ENCODE data around the gene NRIP2. TPM values are rescaled to one million over a fixed set of nuclear protein-coding genes. Genes with fewer than 3 reads are reported as not detected.
A peak's percentile ranks its signal among the peaks of the same experiment; 100 is the strongest.

The NRIP2 gene
- not detected for total RNA-seq
- 1 to 10 TPM in 1 of 2 donors, under 1 TPM in 1; 0.29 to 2.0 TPM for polyA plus RNA-seq

DNA sequence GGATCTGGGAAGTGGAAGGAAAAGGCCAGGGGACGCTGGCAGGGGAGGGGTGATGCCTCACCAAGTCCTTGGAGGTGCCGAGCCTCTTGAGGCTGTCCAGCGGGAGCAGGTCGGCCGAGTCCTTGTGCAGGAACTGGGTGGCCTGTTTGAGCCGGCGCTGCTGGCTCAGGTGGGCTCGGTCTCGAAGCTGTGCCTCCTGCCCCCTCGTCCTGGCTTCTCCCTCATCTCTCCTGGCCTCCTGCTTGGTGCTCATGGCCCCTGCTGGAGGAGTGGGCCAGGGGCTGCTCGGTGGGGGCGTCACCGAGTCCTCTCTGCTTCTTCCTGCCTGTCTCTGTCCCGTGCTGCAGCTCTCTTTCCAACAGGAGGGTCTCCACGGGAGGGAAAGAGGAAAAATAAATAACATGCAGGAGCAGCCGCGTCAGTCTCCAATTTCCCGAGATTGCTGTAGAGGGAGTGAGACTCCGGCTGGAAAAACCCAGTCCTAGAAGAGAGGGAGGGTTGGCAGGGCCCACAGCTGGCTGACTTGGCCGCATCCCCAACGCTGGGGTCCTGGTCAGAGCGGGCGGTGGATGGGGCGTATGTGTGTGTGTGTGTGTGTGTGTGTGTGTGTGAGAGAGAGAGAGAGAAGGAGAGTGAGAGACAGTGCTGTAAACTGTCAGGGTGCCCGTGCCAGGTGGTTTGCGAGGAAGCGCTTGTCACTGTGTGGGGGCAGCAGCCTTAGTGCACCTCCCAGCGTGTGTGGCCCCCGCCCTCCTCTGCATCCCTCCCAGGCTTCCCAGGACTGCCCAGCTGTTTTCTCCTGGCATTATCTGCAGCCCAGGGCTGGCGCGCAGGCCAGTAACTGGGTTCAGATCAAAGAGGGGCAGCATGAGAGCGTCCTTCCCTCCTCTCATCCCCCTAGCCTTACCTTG is at the start of gene NRIP2:
NRIP2 (minus strand) TSS at position 455 of the 911 bp plus-strand sequence; CDS start at position 403, 52 bp downstream.
- peaks cover 0 to 2% (median 0%) of the 10 kb centered on the region in 8 donors for H3K9me3 Mint-ChIP-seq
- CTCF ChIA-PET (ENCODE audit: partially characterized antibody) = interaction anchor here (1.2 kb wide), 1 partner anchor 10 kb away, joined by 4 read pairs; no protein-coding TSS in a partner anchor
- H3K4me3 Mint-ChIP-seq = no peak within 1 kb of the TSS
- peaks cover 33 to 40% of the 10 kb centered on the region in 2 donors for H3K36me3 Mint-ChIP-seq
- DNase-seq = no peak
- peaks cover 0 to 9% (median 3%) of the 10 kb centered on the region in 4 donors for H3K4me1 Mint-ChIP-seq
- POLR2A ChIA-PET (ENCODE audit: partially characterized antibody) = no interaction called here
- H3K27me3 Mint-ChIP-seq = no peaks in the 10 kb centered on the region
- no peak within 1 kb of the TSS for H3K4me3 ChIP-seq (ENCODE audit: low read length in 2 of 2)
- H3K9me3 ChIP-seq (ENCODE audit: control insufficient read depth in 1 of 2, low read length in 2 of 2) = no peaks in the 10 kb centered on the region
- H3K36me3 ChIP-seq (ENCODE audit: insufficient read depth, low read length) = peaks cover 19% of the 10 kb centered on the region
- H3K27ac ChIP-seq (ENCODE audit: low read depth, low read length) = no peak within 1 kb of the TSS
- H3K27ac Mint-ChIP-seq = peak within 1 kb of the TSS in 1 of 7 donors; percentile 68
- H3K27me3 ChIP-seq (ENCODE audit: insufficient read depth, low read length) = no peaks in the 10 kb centered on the region
- H3K4me1 ChIP-seq (ENCODE audit: insufficient read depth, low read length) = no peaks in the 10 kb centered on the region
- intact Hi-C loops (cut with micrococcal nuclease) = no loop called here

- Mint-ChIP-seq H3K4me1 (peaks cover 28 to 48% (median 37%) of the 10 kb centered on the region in 4 donors), H3K9me3 (no peaks in the 10 kb centered on the region), H3K4me3 (peak overlapping the region in 6 of 8 donors; percentile 34 to 99 (median 60)), H3K36me3 (peaks cover under 1 to 21% of the 10 kb centered on the region in 2 donors), H3K27me3 (no peaks in the 10 kb centered on the region), H3K27ac (peak overlapping the region in 4 of 7 donors; percentile 12 to 98 (median 61))
- no peak for DNase-seq
- no peak overlapping the region for H3K4me3 ChIP-seq (ENCODE audit: low read length in 2 of 2)
- H3K9me3 ChIP-seq (ENCODE audit: control insufficient read depth in 1 of 2, low read length in 2 of 2) = no peaks in the 10 kb centered on the region
- no peaks in the 10 kb centered on the region for H3K27me3 ChIP-seq (ENCODE audit: insufficient read depth, low read length)
- H3K4me1 ChIP-seq (ENCODE audit: insufficient read depth, low read length) = peaks cover 38% of the 10 kb centered on the region
- CTCF ChIA-PET (ENCODE audit: partially characterized antibody) = interaction anchor here (0.8 kb wide), 1 partner anchor 95 kb away, joined by 3 read pairs; no protein-coding TSS in a partner anchor
- no peak overlapping the region for H3K27ac ChIP-seq (ENCODE audit: low read depth, low read length)
- POLR2A ChIA-PET (ENCODE audit: partially characterized antibody) = interaction anchor here (1.1 to 1.6 kb wide), 2 partner anchors 11 to 67 kb away, joined by 3 read pairs; partner anchors contain the start of genes ITFG2 and TULP3
- no peaks in the 10 kb centered on the region for H3K36me3 ChIP-seq (ENCODE audit: insufficient read depth, low read length)
- intact Hi-C loops (cut with micrococcal nuclease) = loop anchor here (5.0 kb wide), 1 partner anchor 188 kb away; no protein-coding TSS in a partner anchor
These were observed 45.0 kb upstream of the NRIP2 start for GRCh38 chr12:2879853-2880252.

DNA sequence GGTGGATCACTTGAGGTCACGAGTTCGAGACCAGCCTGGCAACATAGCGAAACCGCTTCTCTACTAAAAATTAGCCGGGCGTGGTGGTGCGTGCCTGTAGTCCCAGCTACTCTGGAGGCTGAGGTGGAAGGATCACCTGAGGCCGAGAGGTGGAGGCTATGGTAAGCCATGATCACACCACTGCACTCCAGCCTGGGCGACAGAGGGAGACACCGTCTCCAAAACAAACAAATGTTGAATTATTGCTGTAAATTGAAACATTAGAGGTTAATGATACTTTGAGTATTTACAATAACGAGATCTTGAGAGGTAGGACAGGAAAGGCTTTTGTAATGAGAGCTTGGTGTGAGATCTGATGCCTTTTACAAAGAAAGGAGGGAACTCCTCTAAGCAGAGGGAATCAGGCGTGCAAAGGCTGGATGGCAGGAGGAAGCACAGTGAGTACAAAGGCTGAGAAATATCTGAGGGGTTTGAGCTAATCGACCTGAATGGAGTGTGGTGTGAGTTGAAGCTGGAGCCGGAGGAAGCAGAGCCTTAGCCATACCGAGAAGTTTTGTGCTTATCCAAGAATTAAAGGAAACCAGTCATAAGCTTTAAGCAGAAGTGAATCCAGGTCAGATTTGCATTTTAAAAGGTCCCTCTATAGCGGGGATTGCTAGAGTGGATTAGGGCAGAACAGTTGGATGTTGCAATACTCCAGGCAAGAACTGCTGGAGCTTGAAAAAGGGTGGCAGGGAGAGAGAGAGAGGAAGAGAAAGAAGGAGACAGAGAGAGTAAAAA is 43.3 kb upstream of the NRIP2 start:
- no peaks in the 10 kb centered on the region for H3K27me3 ChIP-seq (ENCODE audit: insufficient read depth, low read length)
- peak overlapping the region; percentile 98 to 100 (median 99) for H3K27ac Mint-ChIP-seq
- peaks cover 25 to 44% (median 34%) of the 10 kb centered on the region in 4 donors for H3K4me1 Mint-ChIP-seq
- intact Hi-C loops (cut with micrococcal nuclease) = loop anchor here (1.0 to 5.0 kb wide), 5 partner anchors 12 to 1187 kb away; partner anchors contain the start of genes ADIPOR2, FKBP4, ITFG2 and TULP3
- H3K4me3 Mint-ChIP-seq = peak overlapping the region; percentile 97 to 100 (median 99)
- no peak for DNase-seq
- H3K27ac ChIP-seq (ENCODE audit: low read depth, low read length) = peak overlapping the region; percentile 96
- peak overlapping the region; percentile 92 to 98 for H3K4me3 ChIP-seq (ENCODE audit: low read length in 2 of 2)
- H3K36me3 ChIP-seq (ENCODE audit: insufficient read depth, low read length) = no peaks in the 10 kb centered on the region
- H3K4me1 ChIP-seq (ENCODE audit: insufficient read depth, low read length) = peaks cover 38% of the 10 kb centered on the region
- peaks cover 0 to 17% of the 10 kb centered on the region in 2 donors for H3K36me3 Mint-ChIP-seq
- H3K9me3 Mint-ChIP-seq = no peaks in the 10 kb centered on the region
- ChIA-PET POLR2A (ENCODE audit: partially characterized antibody) (interaction anchor here (1.2 to 3.5 kb wide), 8 partner anchors 7 to 187 kb away, joined by 3 to 52 read pairs (median 11); partner anchors contain the start of genes ITFG2 and TULP3), CTCF (ENCODE audit: partially characterized antibody) (interaction anchor here (1.0 to 1.6 kb wide), 3 partner anchors 9 to 195 kb away, joined by 3 to 9 read pairs (median 3); partner anchors contain the start of gene TULP3)
- H3K27me3 Mint-ChIP-seq = no peaks in the 10 kb centered on the region
- H3K9me3 ChIP-seq (ENCODE audit: control insufficient read depth in 1 of 2, low read length in 2 of 2) = no peaks in the 10 kb centered on the region

GRCh38 chr12:2877047-2877952 is 42.5 kb upstream of the NRIP2 start, which contains the start of the genes FOXM1 and RHNO1:
FOXM1 (minus strand) TSS chr12:2877174; CDS start chr12:2874478, 2,696 bp downstream.
RHNO1 (plus strand) TSS chr12:2877223; CDS start chr12:2885367, 8,144 bp downstream.
- H3K36me3 Mint-ChIP-seq = peaks cover 0 to 17% of the 10 kb centered on the region in 2 donors
- intact Hi-C loops (cut with micrococcal nuclease) = loop anchor here (1.0 to 5.0 kb wide), 5 partner anchors 13 to 1186 kb away; partner anchors contain the start of genes ADIPOR2, FKBP4, ITFG2 and TULP3
- H3K4me3 Mint-ChIP-seq = peak within 1 kb of the TSS; percentile 97 to 100 (median 99)
- H3K27me3 Mint-ChIP-seq = no peaks in the 10 kb centered on the region
- no peaks in the 10 kb centered on the region for H3K36me3 ChIP-seq (ENCODE audit: insufficient read depth, low read length)
- peaks cover 25 to 44% (median 33%) of the 10 kb centered on the region in 4 donors for H3K4me1 Mint-ChIP-seq
- H3K27me3 ChIP-seq (ENCODE audit: insufficient read depth, low read length) = no peaks in the 10 kb centered on the region
- H3K9me3 ChIP-seq (ENCODE audit: control insufficient read depth in 1 of 2, low read length in 2 of 2) = no peaks in the 10 kb centered on the region
- peak within 1 kb of the TSS; percentile 96 for H3K27ac ChIP-seq (ENCODE audit: low read depth, low read length)
- peak within 1 kb of the TSS; percentile 98 to 100 (median 99) for H3K27ac Mint-ChIP-seq
- POLR2A ChIA-PET (ENCODE audit: partially characterized antibody) = interaction anchor here (0.6 to 3.5 kb wide), 13 partner anchors 8 to 186 kb away, joined by 3 to 52 read pairs (median 4); partner anchors contain the start of genes FKBP4, ITFG2 and TULP3
- DNase-seq = peak; percentile 88 to 92 (median 89)
- peaks cover 38% of the 10 kb centered on the region for H3K4me1 ChIP-seq (ENCODE audit: insufficient read depth, low read length)
- peak within 1 kb of the TSS; percentile 92 to 98 for H3K4me3 ChIP-seq (ENCODE audit: low read length in 2 of 2)
- H3K9me3 Mint-ChIP-seq = no peaks in the 10 kb centered on the region
- CTCF ChIA-PET (ENCODE audit: partially characterized antibody) = interaction anchor here (1.1 to 1.6 kb wide), 3 partner anchors 8 to 196 kb away, joined by 3 to 9 read pairs (median 7); no protein-coding TSS in a partner anchor

- H3K4me3 ChIP-seq (ENCODE audit: low read length in 2 of 2) = peak overlapping the region; percentile 42 to 98
- peaks cover 22 to 39% (median 32%) of the 10 kb centered on the region in 4 donors for H3K4me1 Mint-ChIP-seq
- peak overlapping the region; percentile 96 for H3K27ac ChIP-seq (ENCODE audit: low read depth, low read length)
- ChIA-PET CTCF (ENCODE audit: partially characterized antibody) (interaction anchor here (1.1 kb wide), 1 partner anchor 9 kb away, joined by 7 read pairs; no protein-coding TSS in a partner anchor), POLR2A (ENCODE audit: partially characterized antibody) (interaction anchor here (0.7 to 3.5 kb wide), 12 partner anchors 8 to 185 kb away, joined by 3 to 52 read pairs (median 6); partner anchors contain the start of genes FKBP4, ITFG2 and TULP3)
- peak in 3 of 5 donors; percentile 20 to 42 (median 28) for DNase-seq
- peaks cover 38% of the 10 kb centered on the region for H3K4me1 ChIP-seq (ENCODE audit: insufficient read depth, low read length)
- H3K36me3 ChIP-seq (ENCODE audit: insufficient read depth, low read length) = no peaks in the 10 kb centered on the region
- H3K27me3 ChIP-seq (ENCODE audit: insufficient read depth, low read length) = no peaks in the 10 kb centered on the region
- no peaks in the 10 kb centered on the region for H3K9me3 Mint-ChIP-seq
- H3K27ac Mint-ChIP-seq = peak overlapping the region; percentile 66 to 98 (median 78)
- H3K36me3 Mint-ChIP-seq = peaks cover 0 to 17% of the 10 kb centered on the region in 2 donors
- no peaks in the 10 kb centered on the region for H3K9me3 ChIP-seq (ENCODE audit: control insufficient read depth in 1 of 2, low read length in 2 of 2)
- peak overlapping the region; percentile 81 to 92 (median 89) for H3K4me3 Mint-ChIP-seq
- no peaks in the 10 kb centered on the region for H3K27me3 Mint-ChIP-seq
- intact Hi-C loops (cut with micrococcal nuclease) = loop anchor here (1.0 to 5.0 kb wide), 5 partner anchors 14 to 1186 kb away; partner anchors contain the start of genes ADIPOR2, FKBP4, ITFG2 and TULP3
These were observed 41.7 kb upstream of the NRIP2 start for GRCh38 chr12:2876431-2877046.

Data from CD4-positive, alpha-beta memory T cell (primary cell).